PC-9 (cell line): Measurements from ENCODE around the gene ITPRIP. TPM values are rescaled to one million over a fixed set of nuclear protein-coding genes. Genes with fewer than 3 reads are reported as not detected.

Source experiments
- BruUV-seq: library from RNA; stranded (reverse); fragments of 400-500 nt; replicated peaks from 2 replicates; lab custom pipeline; 2021; lab: Mats Ljungman, UMichigan
- CTCF ChIA-PET: fragments of 300-600 bp; sonication (Branson Sonifier 250); formaldehyde crosslinking; loops from one replicate; lab custom pipeline; 2022; ENCODE audit warnings: antibody characterized with exemption; lab: Charles Lee
- POLR2A ChIA-PET: fragments of 300-600 bp; sonication (Branson Sonifier 250); formaldehyde crosslinking; loops from one replicate; lab custom pipeline; 2022; ENCODE audit warnings: antibody characterized with exemption; ENCODE audit not compliant: unreplicated experiment; lab: Charles Lee
- DNase-seq, 2 experiments: peaks; one replicate each; pipeline versions ENCODE4 v3.0.0 to v3.0.0-alpha.2; 2015 to 2022; ENCODE audit warnings: mixed read lengths in 1 of 2
- H2AFZ ChIP-seq: fragments of 200-600 bp; sonication (generic); 2 replicates; pipeline ENCODE4 v1.8.1; 2017; ENCODE audit warnings: antibody characterized with exemption
- H3F3A ChIP-seq: fragments of 200-600 bp; sonication (generic); 2 replicates; pipeline ENCODE4 v1.8.1; 2017; ENCODE audit warnings: antibody characterized with exemption, mild to moderate bottlenecking, low read depth; ENCODE audit not compliant: insufficient read depth
- H3K27ac ChIP-seq: fragments of 200-600 bp; sonication (generic); 2 replicates; pipeline ENCODE4 v1.6.1; 2016; ENCODE audit warnings: mixed run types
- H3K27me3 ChIP-seq: fragments of 200-600 bp; sonication (generic); 2 replicates; pipeline ENCODE4 v1.6.1; 2016; ENCODE audit warnings: low read depth, mixed run types; ENCODE audit not compliant: insufficient read depth
- H3K36me3 ChIP-seq: fragments of 200-600 bp; sonication (generic); 2 replicates; pipeline ENCODE4 v1.6.1; 2016; ENCODE audit warnings: low read depth, mixed run types
- H3K4me1 ChIP-seq: fragments of 200-600 bp; sonication (generic); replicated peaks from 2 replicates; pipeline ENCODE4 v1.6.1; 2016; ENCODE audit warnings: mixed run types; ENCODE audit not compliant: insufficient read depth
- H3K4me2 ChIP-seq: fragments of 200-600 bp; sonication (generic); 2 replicates; pipeline ENCODE4 v1.6.1; 2017; ENCODE audit warnings: mixed run types
- H3K4me3 ChIP-seq: fragments of 200-600 bp; sonication (generic); 2 replicates; pipeline ENCODE4 v1.6.1; 2016; ENCODE audit warnings: mixed run types
- H3K79me2 ChIP-seq: fragments of 200-600 bp; sonication (generic); 2 replicates; pipeline ENCODE4 v1.6.1; 2017; ENCODE audit warnings: low read depth, mixed run types
- H3K9me2 ChIP-seq: fragments of 200-600 bp; sonication (generic); 2 replicates; pipeline ENCODE4 v1.8.1; 2017; ENCODE audit warnings: mild to moderate bottlenecking; ENCODE audit not compliant: insufficient read depth
- H3K9me3 ChIP-seq: fragments of 200-600 bp; sonication (generic); 2 replicates; pipeline ENCODE4 v1.8.1; 2016; ENCODE audit warnings: low read depth; ENCODE audit not compliant: insufficient read depth
- H4K20me1 ChIP-seq: fragments of 200-600 bp; sonication (generic); 2 replicates; pipeline ENCODE4 v1.8.1; 2017; ENCODE audit not compliant: insufficient read depth
- CTCF ChIP-seq: fragments of 200-600 bp; sonication (generic); conservative IDR thresholded peaks from 2 replicates; pipeline ENCODE4 v1.6.1; 2017; ENCODE audit warnings: mixed run types, antibody characterized with exemption, mild to moderate bottlenecking, moderate library complexity
- EZH2 ChIP-seq: fragments of 200-600 bp; sonication (generic); IDR thresholded peaks from 2 replicates; pipeline ENCODE4 v1.8.0; 2017; ENCODE audit warnings: antibody characterized with exemption, low read depth
- intact Hi-C: fragments of 100-400 bp; cut with micrococcal nuclease; formaldehyde crosslinking; loops from one replicate; pipeline ENCODE4 v1.10.0; 2022; ENCODE audit not compliant: unreplicated experiment
- total RNA-seq: library from RNA; stranded (reverse); gene quantifications from 2 replicates; pipeline ENCODE4 v1.2.3, GENCODE V29; 2021

Gene ITPRIP
- total RNA-seq, 1 experiment from 2014 or later: 6.7 TPM

GRCh38 chr10:104325436-104326435 is 12.5 kb downstream of the ITPRIP start:
- peaks cover 38% of the 10 kb centered on the region for H3K4me1 ChIP-seq
- no peaks in the 10 kb centered on the region for H4K20me1 ChIP-seq
- peaks cover 89% of the 10 kb centered on the region for H3K79me2 ChIP-seq
- H2AFZ ChIP-seq: no peak overlapping the region
- H3K4me3 ChIP-seq: no peak overlapping the region
- H3K27me3 ChIP-seq: no peaks in the 10 kb centered on the region
- TF ChIP-seq CTCF: no peak
- no peak for TF ChIP-seq EZH2
- intact Hi-C loops: no loop called here
- H3F3A ChIP-seq: peaks cover 27% of the 10 kb centered on the region
- CTCF ChIA-PET: interaction anchor here (1.3 kb wide), 1 partner anchor 20 kb away, joined by 3 read pairs; no protein-coding TSS in a partner anchor
- H3K9me2 ChIP-seq: no peaks in the 10 kb centered on the region
- no peak for DNase-seq
- H3K27ac ChIP-seq: no peak overlapping the region
- H3K9me3 ChIP-seq: no peaks in the 10 kb centered on the region
- POLR2A ChIA-PET: no interaction called here
- no peaks in the 10 kb centered on the region for H3K36me3 ChIP-seq
- no peak overlapping the region for H3K4me2 ChIP-seq
- BruUV-seq: no TSS peak

GRCh38 chr10:104324931-104325330 is 13.3 kb downstream of the ITPRIP start:
- intact Hi-C loops: no loop called here
- ChIA-PET POLR2A (no interaction called here), CTCF (no interaction called here)
- TF ChIP-seq CTCF: no peak
- no peak for TF ChIP-seq EZH2
- H3K79me2 ChIP-seq: peaks cover 92% of the 10 kb centered on the region
- no TSS peak for BruUV-seq
- no peaks in the 10 kb centered on the region for H3K9me2 ChIP-seq
- H3K9me3 ChIP-seq: no peaks in the 10 kb centered on the region
- no peaks in the 10 kb centered on the region for H4K20me1 ChIP-seq
- no peak for DNase-seq
- H3K4me3 ChIP-seq: no peak overlapping the region
- H3K4me1 ChIP-seq: peaks cover 30% of the 10 kb centered on the region
- no peak overlapping the region for H3K27ac ChIP-seq
- H3K36me3 ChIP-seq: no peaks in the 10 kb centered on the region
- no peak overlapping the region for H3K4me2 ChIP-seq
- H3F3A ChIP-seq: peaks cover 19% of the 10 kb centered on the region
- no peak overlapping the region for H2AFZ ChIP-seq
- no peaks in the 10 kb centered on the region for H3K27me3 ChIP-seq

GRCh38 chr10:104324221-104324686 is 14.0 kb downstream of the ITPRIP start:
- Histone ChIP-seq H3K79me2 (peaks cover 92% of the 10 kb centered on the region), H3K4me1 (peaks cover 23% of the 10 kb centered on the region), H3K4me3 (no peak overlapping the region), H3F3A (peaks cover 12% of the 10 kb centered on the region), H4K20me1 (no peaks in the 10 kb centered on the region), H3K4me2 (no peak overlapping the region), H3K36me3 (no peaks in the 10 kb centered on the region), H3K9me3 (no peaks in the 10 kb centered on the region), H3K27me3 (no peaks in the 10 kb centered on the region), H3K27ac (no peak overlapping the region), H2AFZ (no peak overlapping the region), H3K9me2 (no peaks in the 10 kb centered on the region)
- no TSS peak for BruUV-seq
- POLR2A ChIA-PET: no interaction called here
- intact Hi-C loops: no loop called here
- TF ChIP-seq CTCF: no peak
- no peak for TF ChIP-seq EZH2
- CTCF ChIA-PET: no interaction called here
- DNase-seq: no peak
